T-helper 1 cell treated with Interleukin-12 subunit alpha and Interleukin-12 subunit beta and Interleukin-4 antibody, amounts not matched to agents 30 μg/mL and 1 μg/mL, for 36 hours (primary cell): Measurements from ENCODE around the gene HRH4.

Source experiments
- H3K27ac Mint-ChIP-seq: one replicate; pipeline ENCODE4 v1.8.0; 2021; ENCODE audit warnings: mild to moderate bottlenecking, mixed read lengths
- H3K27me3 Mint-ChIP-seq: one replicate; pipeline ENCODE4 v1.8.0; 2021; ENCODE audit warnings: low read depth, mixed read lengths
- H3K36me3 Mint-ChIP-seq: one replicate; pipeline ENCODE4 v1.8.0; 2021; ENCODE audit warnings: low read depth, mixed read lengths
- H3K4me1 Mint-ChIP-seq: one replicate; pipeline ENCODE4 v1.8.0; 2021; ENCODE audit warnings: low read depth, mixed read lengths
- H3K4me3 Mint-ChIP-seq: one replicate; pipeline ENCODE4 v1.8.0; 2021; ENCODE audit warnings: mild to moderate bottlenecking, moderate library complexity, mixed read lengths
- H3K9me3 Mint-ChIP-seq: one replicate; pipeline ENCODE4 v1.8.0; 2021; ENCODE audit warnings: mixed read lengths

HRH4 gene, protein sequence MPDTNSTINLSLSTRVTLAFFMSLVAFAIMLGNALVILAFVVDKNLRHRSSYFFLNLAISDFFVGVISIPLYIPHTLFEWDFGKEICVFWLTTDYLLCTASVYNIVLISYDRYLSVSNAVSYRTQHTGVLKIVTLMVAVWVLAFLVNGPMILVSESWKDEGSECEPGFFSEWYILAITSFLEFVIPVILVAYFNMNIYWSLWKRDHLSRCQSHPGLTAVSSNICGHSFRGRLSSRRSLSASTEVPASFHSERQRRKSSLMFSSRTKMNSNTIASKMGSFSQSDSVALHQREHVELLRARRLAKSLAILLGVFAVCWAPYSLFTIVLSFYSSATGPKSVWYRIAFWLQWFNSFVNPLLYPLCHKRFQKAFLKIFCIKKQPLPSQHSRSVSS

GRCh38 chr18:24460388-24460787, at the start of gene HRH4:
TSS of gene HRH4 (plus strand) at chr18:24460637. CDS start at chr18:24460729, 92 bp downstream.
- H3K9me3 Mint-ChIP-seq: peaks cover 3% of the 10 kb centered on the region
- H3K27me3 Mint-ChIP-seq: peaks cover 5% of the 10 kb centered on the region
- H3K4me1 Mint-ChIP-seq: peaks cover 17% of the 10 kb centered on the region
- H3K36me3 Mint-ChIP-seq: peaks cover 1% of the 10 kb centered on the region
- H3K27ac Mint-ChIP-seq: no peak within 1 kb of the TSS
- peak within 1 kb of the TSS; percentile 10 for H3K4me3 Mint-ChIP-seq

GRCh38 chr18:24413148-24413547, 47.3 kb upstream of the HRH4 start:
- peaks cover 13% of the 10 kb centered on the region for H3K4me1 Mint-ChIP-seq
- peaks cover 29% of the 10 kb centered on the region for H3K27me3 Mint-ChIP-seq
- H3K27ac Mint-ChIP-seq: no peak overlapping the region
- no peak overlapping the region for H3K4me3 Mint-ChIP-seq
- H3K9me3 Mint-ChIP-seq: peaks cover 10% of the 10 kb centered on the region
- H3K36me3 Mint-ChIP-seq: peaks cover 5% of the 10 kb centered on the region

DNA sequence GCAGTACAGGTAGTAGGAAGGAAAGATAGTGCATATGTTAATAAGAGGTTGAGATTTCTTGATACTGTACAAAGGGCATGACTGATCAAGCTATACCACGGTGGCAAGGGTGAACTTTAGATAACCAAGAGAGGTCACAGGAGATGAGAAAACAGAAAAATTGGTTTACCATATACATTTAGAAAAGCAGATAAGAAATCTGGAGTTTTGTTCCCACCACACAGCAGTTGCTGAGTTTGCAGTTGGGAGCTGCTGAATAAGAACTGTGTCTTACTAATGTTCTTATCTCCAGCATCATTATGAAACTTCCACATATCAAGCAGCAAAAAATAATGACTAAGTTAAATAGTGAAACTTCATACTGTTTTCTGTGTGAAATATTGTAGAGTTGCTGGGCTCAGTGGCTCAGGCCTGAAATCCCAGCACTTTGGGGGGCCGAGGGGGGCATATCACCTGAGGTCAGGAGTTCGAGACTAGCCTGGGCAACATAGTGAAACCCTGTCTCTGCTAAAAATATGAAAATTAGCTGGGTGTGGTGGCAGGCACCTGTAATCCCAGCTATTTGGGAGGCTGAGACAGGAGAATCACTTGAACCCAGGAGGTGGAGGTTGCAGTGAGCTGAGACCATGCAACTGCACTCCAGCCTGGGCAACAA, 46.0 kb upstream of the HRH4 start:
- no peak overlapping the region for H3K4me3 Mint-ChIP-seq

DNA sequence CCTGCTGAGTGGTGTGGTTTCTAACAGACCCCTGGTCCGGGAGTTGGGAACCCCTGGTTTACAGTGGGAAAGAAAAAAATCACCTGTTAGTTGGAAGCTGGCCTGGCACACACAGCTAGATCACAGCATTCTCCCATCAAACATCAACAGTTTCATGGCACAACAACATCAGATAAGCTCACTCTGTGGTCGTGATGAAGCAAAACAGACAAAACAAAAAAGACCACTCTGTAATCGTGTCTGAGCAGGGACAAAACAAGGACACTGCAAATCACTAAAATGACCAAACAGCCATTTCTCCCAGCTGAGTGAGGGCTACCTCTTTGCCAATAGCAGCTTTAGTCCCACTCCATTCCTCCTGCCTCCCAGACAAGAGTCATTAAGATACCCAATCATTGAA, 43.0 kb upstream of the HRH4 start:
- H3K27me3 Mint-ChIP-seq: peaks cover 35% of the 10 kb centered on the region
- no peak overlapping the region for H3K4me3 Mint-ChIP-seq
- H3K4me1 Mint-ChIP-seq: peaks cover 13% of the 10 kb centered on the region
- peaks cover 10% of the 10 kb centered on the region for H3K9me3 Mint-ChIP-seq
- H3K36me3 Mint-ChIP-seq: peaks cover 5% of the 10 kb centered on the region
- no peak overlapping the region for H3K27ac Mint-ChIP-seq

More for the DNA sequence above, 46.0 kb upstream of the HRH4 start:
- Mint-ChIP-seq H3K36me3 (peaks cover 5% of the 10 kb centered on the region), H3K27ac (no peak overlapping the region), H3K4me1 (peaks cover 13% of the 10 kb centered on the region), H3K9me3 (peaks cover 10% of the 10 kb centered on the region), H3K27me3 (peaks cover 23% of the 10 kb centered on the region)

DNA sequence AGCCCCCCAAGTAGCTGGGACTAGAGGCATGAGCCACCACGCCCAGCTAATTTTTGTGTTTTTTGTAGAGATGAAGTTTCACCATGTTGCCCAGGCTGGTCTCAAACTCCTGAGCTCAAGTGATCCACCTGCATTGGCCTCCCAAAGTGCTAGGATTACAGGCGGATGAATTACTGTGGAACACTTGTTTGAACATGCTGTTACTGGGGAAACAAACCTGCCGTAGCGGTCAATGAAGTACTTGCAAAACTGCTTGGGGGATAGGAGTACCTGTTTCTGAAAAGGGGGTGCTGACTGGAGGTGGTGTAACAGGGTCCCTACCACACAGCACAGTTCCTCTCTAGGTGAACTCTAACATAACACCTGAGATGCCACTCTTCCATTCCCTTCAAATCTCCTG, 39.9 kb upstream of the HRH4 start:
- Mint-ChIP-seq H3K4me3 (no peak overlapping the region), H3K9me3 (peaks cover 10% of the 10 kb centered on the region), H3K4me1 (peaks cover 4% of the 10 kb centered on the region), H3K36me3 (peaks cover 4% of the 10 kb centered on the region), H3K27ac (no peak overlapping the region), H3K27me3 (peaks cover 48% of the 10 kb centered on the region)

DNA sequence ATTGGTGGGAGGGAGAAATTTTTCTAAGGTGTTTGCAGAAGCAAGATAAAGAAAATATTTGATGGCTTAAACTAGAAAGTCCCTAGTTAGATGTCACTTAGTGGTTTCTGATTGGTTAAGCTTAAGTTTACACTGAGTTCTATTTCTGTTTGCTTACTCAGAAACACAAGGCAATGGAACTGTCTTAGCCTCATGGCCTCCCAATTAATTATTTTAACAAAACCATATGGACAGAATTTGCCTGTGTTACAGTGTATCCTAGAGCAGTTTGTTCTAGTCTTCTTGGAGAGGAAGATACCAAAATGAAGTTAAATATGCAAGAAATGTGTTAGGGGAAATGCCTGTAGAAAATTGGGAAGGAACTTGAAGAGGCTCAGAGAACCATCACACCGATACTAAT, 38.6 kb upstream of the HRH4 start:
- peaks cover 6% of the 10 kb centered on the region for H3K4me1 Mint-ChIP-seq
- H3K9me3 Mint-ChIP-seq: peaks cover 18% of the 10 kb centered on the region
- H3K27me3 Mint-ChIP-seq: peaks cover 48% of the 10 kb centered on the region
- H3K4me3 Mint-ChIP-seq: no peak overlapping the region
- H3K27ac Mint-ChIP-seq: no peak overlapping the region
- peaks cover 8% of the 10 kb centered on the region for H3K36me3 Mint-ChIP-seq

DNA sequence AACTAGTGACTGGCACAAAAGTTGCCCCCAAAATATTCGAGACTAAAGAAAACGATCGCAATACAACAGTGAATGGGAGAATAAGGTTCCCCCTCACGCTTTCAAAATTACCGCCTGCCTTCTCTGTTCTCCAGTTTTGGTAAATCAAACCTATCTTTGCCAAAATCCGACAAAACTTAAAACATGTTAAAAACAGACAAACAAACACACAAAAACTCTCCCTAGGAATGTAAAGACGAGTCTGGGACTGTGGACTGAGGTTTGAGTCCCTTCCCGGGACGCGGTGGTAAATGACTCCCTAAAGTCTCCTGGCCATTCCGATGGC, 34.4 kb upstream of the HRH4 start:
- Mint-ChIP-seq H3K4me3 (peak overlapping the region; percentile 63), H3K27ac (peak overlapping the region; percentile 22), H3K9me3 (peaks cover 29% of the 10 kb centered on the region), H3K4me1 (peaks cover 19% of the 10 kb centered on the region), H3K27me3 (peaks cover 31% of the 10 kb centered on the region), H3K36me3 (peaks cover 19% of the 10 kb centered on the region)

DNA sequence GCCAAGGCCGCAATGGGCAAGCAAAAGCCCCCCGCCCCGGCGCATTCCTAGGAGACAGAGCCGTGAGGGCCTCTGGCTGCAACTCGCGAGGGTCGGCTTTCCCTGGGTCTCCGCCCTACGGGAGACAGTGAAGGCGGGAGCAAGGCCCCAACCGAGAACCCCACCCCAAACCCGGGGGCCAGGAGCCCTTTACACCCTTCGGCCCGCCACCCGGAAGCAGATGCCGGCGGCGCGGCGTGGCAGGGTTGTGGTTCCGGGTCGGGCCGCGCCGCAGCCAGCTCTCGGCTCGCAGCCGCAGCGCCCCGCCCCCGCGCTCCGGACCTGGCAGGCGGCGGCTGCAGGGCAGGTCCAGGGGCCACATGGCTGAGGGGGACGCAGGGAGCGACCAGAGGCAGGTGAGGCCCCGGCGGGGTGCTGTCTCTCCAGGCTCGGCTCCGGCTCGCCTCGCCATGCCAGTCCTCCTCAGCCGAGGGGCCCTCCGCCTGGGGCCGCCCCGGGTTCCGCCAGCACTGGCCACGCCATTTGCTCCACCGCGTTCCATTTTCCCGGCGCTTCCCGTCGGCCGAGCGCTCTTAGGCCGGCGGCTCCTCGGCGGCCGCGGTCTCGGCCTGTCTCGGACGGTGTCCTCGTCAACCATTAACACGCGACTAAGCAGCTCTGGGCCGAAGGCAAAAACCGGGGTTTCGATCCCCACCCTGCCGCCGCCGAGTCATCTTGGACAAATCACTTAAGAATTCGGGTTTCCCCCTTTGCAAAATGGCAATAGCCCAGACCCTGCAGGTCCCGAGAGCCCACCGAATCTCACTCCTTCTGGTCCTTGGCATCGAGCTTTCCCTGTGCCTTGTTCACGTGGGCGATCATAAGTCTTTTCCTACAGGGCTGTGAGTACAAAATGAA, 33.8 kb upstream of the HRH4 start, which contains the start of gene IMPACT:
IMPACT (plus strand) TSS at position 273 of the 897 bp plus-strand sequence; CDS start at position 360, 87 bp downstream.
- Mint-ChIP-seq H3K4me3 (peak within 1 kb of the TSS; percentile 87), H3K27me3 (peaks cover 27% of the 10 kb centered on the region), H3K4me1 (peaks cover 19% of the 10 kb centered on the region), H3K27ac (peak within 1 kb of the TSS; percentile 77), H3K36me3 (peaks cover 21% of the 10 kb centered on the region), H3K9me3 (peaks cover 29% of the 10 kb centered on the region)

DNA sequence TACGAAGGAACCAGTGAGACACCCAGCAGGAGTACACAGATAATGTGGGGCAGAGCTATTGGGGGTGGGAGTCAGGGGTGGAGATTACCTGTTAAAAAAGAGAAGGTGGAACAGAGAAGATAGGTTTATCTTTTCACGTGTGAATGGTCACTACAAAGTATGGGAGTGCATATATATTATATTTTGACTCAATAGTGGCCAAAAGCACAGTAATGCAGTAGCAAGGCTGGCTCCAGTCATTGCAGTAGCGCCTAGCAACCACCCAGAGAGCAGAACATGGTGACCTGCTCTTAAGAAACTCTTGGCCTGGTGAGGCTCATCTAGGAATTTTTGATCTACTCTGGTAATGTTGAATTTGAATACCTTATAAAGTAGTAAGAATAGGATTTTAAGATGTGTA, 33.0 kb upstream of the HRH4 start:
- Mint-ChIP-seq H3K27me3 (peaks cover 19% of the 10 kb centered on the region), H3K4me1 (peaks cover 20% of the 10 kb centered on the region), H3K27ac (no peak overlapping the region), H3K36me3 (peaks cover 22% of the 10 kb centered on the region), H3K4me3 (peak overlapping the region; percentile 87), H3K9me3 (peaks cover 29% of the 10 kb centered on the region)

DNA sequence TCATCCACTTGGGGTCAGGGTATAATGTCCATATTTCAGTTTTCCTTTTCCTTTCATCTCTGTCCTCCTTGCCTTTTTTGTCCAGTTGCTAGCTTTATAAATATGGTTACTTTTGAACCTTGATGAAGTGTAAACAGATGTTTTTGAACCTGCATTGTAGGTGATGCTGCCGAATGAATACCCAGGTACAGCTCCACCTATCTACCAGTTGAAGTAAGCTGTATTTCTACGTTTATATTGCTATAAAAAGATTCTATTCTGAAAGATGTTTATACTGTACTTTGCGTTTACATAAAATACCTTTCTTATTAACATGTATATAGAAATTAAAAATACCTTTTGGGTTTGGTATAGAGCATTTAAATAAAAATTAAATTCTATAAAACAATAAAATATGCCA, 31.7 kb upstream of the HRH4 start:
- H3K27ac Mint-ChIP-seq: no peak overlapping the region
- H3K4me3 Mint-ChIP-seq: no peak overlapping the region

DNA sequence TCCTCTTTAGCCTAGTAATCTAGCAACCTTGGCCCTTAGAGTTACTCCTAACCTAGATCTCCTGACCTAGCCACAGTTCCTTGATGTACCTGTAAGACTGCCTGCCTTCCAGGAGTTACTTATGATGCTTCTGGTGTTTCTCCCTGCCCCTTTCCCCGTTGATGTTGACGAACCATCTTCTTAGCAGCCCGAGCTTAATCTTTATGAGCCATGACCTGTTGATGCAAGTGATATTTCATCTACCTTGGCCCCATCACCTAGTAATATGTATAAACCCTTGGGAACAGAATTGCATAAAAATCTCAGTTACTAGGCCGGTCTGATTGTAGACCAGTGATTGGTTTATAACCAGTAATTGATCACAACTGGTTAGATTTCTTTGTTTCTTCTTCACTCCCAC, 31.2 kb upstream of the HRH4 start:
- H3K27me3 Mint-ChIP-seq: peaks cover 7% of the 10 kb centered on the region
- H3K4me1 Mint-ChIP-seq: peaks cover 23% of the 10 kb centered on the region
- H3K27ac Mint-ChIP-seq: no peak overlapping the region
- H3K9me3 Mint-ChIP-seq: peaks cover 23% of the 10 kb centered on the region
- H3K4me3 Mint-ChIP-seq: no peak overlapping the region
- peaks cover 26% of the 10 kb centered on the region for H3K36me3 Mint-ChIP-seq

More for the DNA sequence above, 31.7 kb upstream of the HRH4 start:
- Mint-ChIP-seq H3K36me3 (peaks cover 26% of the 10 kb centered on the region), H3K27me3 (peaks cover 9% of the 10 kb centered on the region), H3K9me3 (peaks cover 25% of the 10 kb centered on the region), H3K4me1 (peaks cover 23% of the 10 kb centered on the region)

GRCh38 chr18:24432618-24433017, 27.8 kb upstream of the HRH4 start:
- Mint-ChIP-seq H3K27ac (no peak overlapping the region), H3K36me3 (peaks cover 15% of the 10 kb centered on the region), H3K4me1 (peaks cover 11% of the 10 kb centered on the region), H3K9me3 (peaks cover 5% of the 10 kb centered on the region), H3K4me3 (no peak overlapping the region), H3K27me3 (no peaks in the 10 kb centered on the region)

- H3K9me3 Mint-ChIP-seq: no peaks in the 10 kb centered on the region
- H3K27me3 Mint-ChIP-seq: no peaks in the 10 kb centered on the region
- peaks cover 4% of the 10 kb centered on the region for H3K4me1 Mint-ChIP-seq
- peaks cover 10% of the 10 kb centered on the region for H3K36me3 Mint-ChIP-seq
- H3K4me3 Mint-ChIP-seq: no peak overlapping the region
- H3K27ac Mint-ChIP-seq: no peak overlapping the region
Measured at GRCh38 chr18:24436939-24437338, 23.5 kb upstream of the HRH4 start.

DNA sequence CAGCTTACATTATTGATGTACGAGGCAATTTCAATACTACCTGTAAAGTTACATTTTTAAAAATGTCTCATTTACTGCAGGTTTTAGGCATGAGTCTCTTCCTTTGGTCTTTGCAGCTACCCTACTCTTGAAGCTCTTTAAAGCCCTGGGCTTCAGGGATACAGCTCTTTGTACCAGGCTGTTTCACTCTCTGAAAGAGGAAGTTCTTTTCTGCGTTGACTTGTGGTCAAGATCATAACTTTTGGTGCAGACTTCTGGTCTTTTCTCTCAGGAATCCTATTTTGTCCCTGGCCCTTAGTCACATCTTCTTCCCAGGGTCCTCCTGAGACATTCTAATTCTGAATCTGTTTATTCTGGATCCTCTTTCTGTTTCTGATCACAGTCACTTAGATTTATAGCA, 16.6 kb upstream of the HRH4 start:
- peaks cover 17% of the 10 kb centered on the region for H3K36me3 Mint-ChIP-seq

More for the DNA sequence above, 16.6 kb upstream of the HRH4 start:
- Mint-ChIP-seq H3K27me3 (no peaks in the 10 kb centered on the region), H3K4me3 (no peak overlapping the region), H3K4me1 (peaks cover 6% of the 10 kb centered on the region), H3K9me3 (no peaks in the 10 kb centered on the region), H3K27ac (no peak overlapping the region)
